ENCODE data around the gene MAD1L1. TPM values are rescaled to one million over a fixed set of nuclear protein-coding genes. Genes with fewer than 3 reads are reported as not detected.

The MAD1L1 gene
- total RNA-seq, 1 donor from 2014 or later: 53.8 TPM

- no peaks in the 10 kb centered on the region for H3K27me3 Mint-ChIP-seq (ENCODE audit: low read depth)
- no peak for TF ChIP-seq CTCF (conservative IDR thresholded peaks at IDR 0.05)
- no peak overlapping the region for H3K4me3 Mint-ChIP-seq
- peaks cover 29% of the 10 kb centered on the region for H3K4me1 Mint-ChIP-seq
- H3K9me3 Mint-ChIP-seq: peaks cover 16% of the 10 kb centered on the region
- no peak overlapping the region for H3K27ac Mint-ChIP-seq (ENCODE audit: unreplicated experiment)
- no peak for DNase-seq (ENCODE audit: low read depth, low spot score)
- peaks cover 44% of the 10 kb centered on the region for H3K36me3 Mint-ChIP-seq (ENCODE audit: low read depth)
These were observed 46.6 kb downstream of the MAD1L1 start for GRCh38 chr7:2186166-2186565.

GRCh38 chr7:2185715-2186114 is 47.0 kb downstream of the MAD1L1 start:
- Mint-ChIP-seq H3K27me3 (ENCODE audit: low read depth) (no peaks in the 10 kb centered on the region), H3K9me3 (peaks cover 16% of the 10 kb centered on the region), H3K4me3 (no peak overlapping the region), H3K27ac (ENCODE audit: unreplicated experiment) (no peak overlapping the region), H3K36me3 (ENCODE audit: low read depth) (peaks cover 42% of the 10 kb centered on the region), H3K4me1 (peaks cover 30% of the 10 kb centered on the region)
- DNase-seq (ENCODE audit: low read depth, low spot score): no peak
- no peak for TF ChIP-seq CTCF (conservative IDR thresholded peaks at IDR 0.05)

- Mint-ChIP-seq H3K36me3 (ENCODE audit: low read depth) (peaks cover 18% of the 10 kb centered on the region), H3K9me3 (no peaks in the 10 kb centered on the region), H3K4me3 (no peak overlapping the region), H3K27me3 (ENCODE audit: low read depth) (no peaks in the 10 kb centered on the region), H3K27ac (ENCODE audit: unreplicated experiment) (no peak overlapping the region), H3K4me1 (peaks cover 25% of the 10 kb centered on the region)
- no peak for TF ChIP-seq CTCF (conservative IDR thresholded peaks at IDR 0.05)
- DNase-seq (ENCODE audit: low read depth, low spot score): no peak
These were observed 50.3 kb downstream of the MAD1L1 start for GRCh38 chr7:2182461-2182860.

DNA sequence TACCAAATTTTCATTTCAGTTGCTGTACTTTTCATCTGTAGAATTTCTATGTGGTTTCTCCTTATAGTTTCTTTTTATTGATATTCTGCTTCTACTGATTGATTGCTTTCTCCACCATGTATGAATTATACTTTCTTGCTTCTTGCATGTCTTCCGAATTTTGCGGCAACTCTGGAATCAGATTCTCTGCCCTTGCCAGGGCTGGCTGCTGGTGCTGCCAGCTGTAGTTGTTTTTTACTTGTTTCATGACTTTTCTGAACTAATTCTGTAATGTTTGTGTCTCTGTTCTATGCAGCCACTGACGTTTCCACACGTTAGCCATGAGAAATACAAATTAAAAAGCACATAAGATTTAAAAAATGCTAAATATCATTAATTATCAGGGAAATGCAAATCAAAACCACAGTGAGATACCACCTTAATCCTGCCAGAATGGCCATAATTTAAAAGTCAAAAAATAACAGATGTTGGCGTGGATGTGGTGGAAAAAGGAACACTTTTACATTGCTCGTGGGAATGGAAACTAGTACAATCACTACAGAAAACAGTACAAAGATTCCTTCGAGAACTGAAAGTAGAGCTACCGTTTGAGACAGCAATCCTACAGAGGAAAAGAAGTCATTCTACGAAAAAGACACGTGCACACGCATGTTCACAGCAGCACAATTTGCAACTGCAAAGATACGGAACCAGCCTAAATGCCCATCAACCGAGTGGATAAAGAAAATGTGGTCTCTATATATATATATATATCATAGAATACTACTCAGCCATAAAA is 51.5 kb downstream of the MAD1L1 start:
- DNase-seq (ENCODE audit: low read depth, low spot score): no peak
- no peaks in the 10 kb centered on the region for H3K27me3 Mint-ChIP-seq (ENCODE audit: low read depth)
- no peak overlapping the region for H3K27ac Mint-ChIP-seq (ENCODE audit: unreplicated experiment)
- peaks cover 23% of the 10 kb centered on the region for H3K4me1 Mint-ChIP-seq
- no peak for TF ChIP-seq CTCF (conservative IDR thresholded peaks at IDR 0.05)
- peaks cover 18% of the 10 kb centered on the region for H3K36me3 Mint-ChIP-seq (ENCODE audit: low read depth)
- no peaks in the 10 kb centered on the region for H3K9me3 Mint-ChIP-seq
- H3K4me3 Mint-ChIP-seq: no peak overlapping the region

DNA sequence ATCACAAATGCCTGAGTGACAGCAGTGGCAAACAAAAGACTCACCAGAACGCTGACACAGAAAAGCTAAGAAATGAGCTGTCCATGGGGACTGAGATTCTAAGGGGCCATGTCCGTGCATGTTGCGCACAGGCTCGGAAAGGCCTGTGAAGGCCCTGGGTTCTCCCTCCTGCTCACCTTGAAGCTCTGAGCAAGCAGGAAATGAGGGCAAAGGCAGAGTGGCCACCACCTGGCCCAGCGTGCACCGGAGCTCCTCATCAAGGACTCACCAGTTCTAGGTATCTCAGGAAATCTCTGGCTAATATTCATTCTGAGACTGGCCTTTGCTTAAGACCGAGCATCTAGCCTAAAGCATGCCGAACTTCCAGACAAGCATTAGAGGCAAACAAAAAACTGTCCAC is 52.7 kb downstream of the MAD1L1 start:
- no peaks in the 10 kb centered on the region for H3K9me3 Mint-ChIP-seq
- H3K36me3 Mint-ChIP-seq (ENCODE audit: low read depth): peaks cover 17% of the 10 kb centered on the region
- no peak for DNase-seq (ENCODE audit: low read depth, low spot score)
- TF ChIP-seq CTCF (conservative IDR thresholded peaks at IDR 0.05): no peak
- H3K4me1 Mint-ChIP-seq: peaks cover 12% of the 10 kb centered on the region
- no peak overlapping the region for H3K4me3 Mint-ChIP-seq
- H3K27ac Mint-ChIP-seq (ENCODE audit: unreplicated experiment): peak overlapping the region; percentile 54
- no peaks in the 10 kb centered on the region for H3K27me3 Mint-ChIP-seq (ENCODE audit: low read depth)

Data from neural crest cell (in vitro differentiated cells).